NT2/D1 (cell line): ENCODE results near the gene GPR61.

Experiments used
- SUZ12 ChIP-seq: IDR thresholded peaks from 2 replicates; pipeline ENCODE4 v1.6.1; 2011; ENCODE audit not compliant: insufficient read length, insufficient read depth; ENCODE audit errors: extremely low read depth
- YY1 ChIP-seq: IDR thresholded peaks from 2 replicates; pipeline ENCODE4 v1.6.1; 2011; ENCODE audit not compliant: insufficient read length, insufficient read depth
- ZNF274 ChIP-seq: IDR thresholded peaks from 2 replicates; pipeline ENCODE4 v1.6.1; 2011; ENCODE audit warnings: mild to moderate bottlenecking, low read depth, low read length

- TF ChIP-seq ZNF274 (no peak), SUZ12 (no peak), YY1 (no peak)
Measured at GRCh38 chr1:109522026-109522425, 17.6 kb upstream of the GPR61 start.
